Endothelial cell (in vitro differentiated cells): ENCODE measurements around the gene NMNAT2. TPM values are rescaled to one million over a fixed set of nuclear protein-coding genes. Genes with fewer than 3 reads are reported as not detected.

Experiments
- DNase-seq: peaks from one replicate; pipeline ENCODE4 v3.0.0; 2021; ENCODE audit warnings: low spot score
- H3K27ac Mint-ChIP-seq: one replicate; pipeline ENCODE4 v1.8.0; 2021; ENCODE audit warnings: mixed read lengths, inconsistent platforms; ENCODE audit not compliant: unreplicated experiment
- H3K27me3 Mint-ChIP-seq: one replicate; pipeline ENCODE4 v1.8.0; 2021; ENCODE audit warnings: mild to moderate bottlenecking, moderate library complexity, mixed read lengths, inconsistent platforms; ENCODE audit not compliant: unreplicated experiment
- H3K36me3 Mint-ChIP-seq: one replicate; pipeline ENCODE4 v1.8.0; 2021; ENCODE audit warnings: mild to moderate bottlenecking, low read depth, mixed read lengths, inconsistent platforms; ENCODE audit not compliant: unreplicated experiment
- H3K4me1 Mint-ChIP-seq: one replicate; pipeline ENCODE4 v1.8.0; 2021; ENCODE audit warnings: mild to moderate bottlenecking, mixed read lengths, inconsistent platforms; ENCODE audit not compliant: unreplicated experiment
- H3K4me3 Mint-ChIP-seq: one replicate; pipeline ENCODE4 v1.8.0; 2021; ENCODE audit warnings: mild to moderate bottlenecking, mixed read lengths, inconsistent platforms; ENCODE audit not compliant: unreplicated experiment
- H3K9me3 Mint-ChIP-seq: one replicate; pipeline ENCODE4 v1.8.0; 2021; ENCODE audit warnings: mixed read lengths, inconsistent platforms; ENCODE audit not compliant: unreplicated experiment
- total RNA-seq: library from RNA; stranded (reverse); fragmentation: NEBNext Ultra II Directional; extraction: Animal tissue kit (Norgen Biotek cat#: 25700); gene quantifications from one replicate; pipeline ENCODE4 v1.2.1, GENCODE V29; 2021; ENCODE audit not compliant: unreplicated experiment
- TF ChIP-seq, protein P1 (sequence below): fragments of 200-600 bp; sonication (generic); IDR thresholded peaks from one replicate; pipeline ENCODE4 v1.5.0; 2021; ENCODE audit warnings: antibody characterized with exemption; ENCODE audit not compliant: unreplicated experiment

Gene NMNAT2
- total RNA-seq, 1 donor from 2014 or later: 1.7 TPM

DNA sequence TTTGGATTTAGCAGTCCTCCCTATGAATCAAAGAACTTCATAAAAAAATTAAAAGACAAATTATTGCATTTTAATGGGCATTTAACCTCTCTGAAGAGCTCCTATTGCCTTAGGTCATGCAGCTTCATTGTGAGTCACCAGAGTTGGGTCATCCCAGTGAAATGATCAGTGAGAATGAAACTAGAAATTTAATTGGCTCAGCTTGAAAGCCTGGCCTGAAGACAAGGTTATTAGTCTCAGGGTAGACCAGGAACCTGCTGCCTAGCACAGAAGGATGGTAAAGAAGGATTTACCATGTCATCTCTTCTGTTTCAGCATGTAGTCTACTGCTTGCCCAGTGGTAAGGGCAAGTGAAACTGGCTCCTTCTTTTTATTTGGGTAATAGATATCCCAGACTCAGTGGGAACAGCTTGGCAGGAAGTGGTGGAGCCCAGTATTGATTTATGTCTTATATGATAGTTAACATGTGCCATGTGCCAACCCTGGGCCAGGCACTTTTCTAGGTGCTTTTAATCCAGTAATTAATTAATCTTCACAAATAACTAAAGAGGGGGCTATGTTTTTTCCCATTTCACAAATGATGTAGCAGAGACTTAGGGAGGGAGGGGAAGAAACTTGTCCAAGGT, 208.5 kb downstream of the NMNAT2 start:
- TF ChIP-seq, protein P1, sequence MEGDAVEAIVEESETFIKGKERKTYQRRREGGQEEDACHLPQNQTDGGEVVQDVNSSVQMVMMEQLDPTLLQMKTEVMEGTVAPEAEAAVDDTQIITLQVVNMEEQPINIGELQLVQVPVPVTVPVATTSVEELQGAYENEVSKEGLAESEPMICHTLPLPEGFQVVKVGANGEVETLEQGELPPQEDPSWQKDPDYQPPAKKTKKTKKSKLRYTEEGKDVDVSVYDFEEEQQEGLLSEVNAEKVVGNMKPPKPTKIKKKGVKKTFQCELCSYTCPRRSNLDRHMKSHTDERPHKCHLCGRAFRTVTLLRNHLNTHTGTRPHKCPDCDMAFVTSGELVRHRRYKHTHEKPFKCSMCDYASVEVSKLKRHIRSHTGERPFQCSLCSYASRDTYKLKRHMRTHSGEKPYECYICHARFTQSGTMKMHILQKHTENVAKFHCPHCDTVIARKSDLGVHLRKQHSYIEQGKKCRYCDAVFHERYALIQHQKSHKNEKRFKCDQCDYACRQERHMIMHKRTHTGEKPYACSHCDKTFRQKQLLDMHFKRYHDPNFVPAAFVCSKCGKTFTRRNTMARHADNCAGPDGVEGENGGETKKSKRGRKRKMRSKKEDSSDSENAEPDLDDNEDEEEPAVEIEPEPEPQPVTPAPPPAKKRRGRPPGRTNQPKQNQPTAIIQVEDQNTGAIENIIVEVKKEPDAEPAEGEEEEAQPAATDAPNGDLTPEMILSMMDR: no peak
- no peaks in the 10 kb centered on the region for H3K36me3 Mint-ChIP-seq
- no peak overlapping the region for H3K27ac Mint-ChIP-seq
- H3K27me3 Mint-ChIP-seq: peaks cover 2% of the 10 kb centered on the region
- H3K9me3 Mint-ChIP-seq: no peaks in the 10 kb centered on the region
- no peak overlapping the region for H3K4me3 Mint-ChIP-seq
- peaks cover 14% of the 10 kb centered on the region for H3K4me1 Mint-ChIP-seq
- no peak for DNase-seq

GRCh38 chr1:183206538-183207122, 211.6 kb downstream of the NMNAT2 start:
- H3K9me3 Mint-ChIP-seq: no peaks in the 10 kb centered on the region
- no peaks in the 10 kb centered on the region for H3K27me3 Mint-ChIP-seq
- H3K4me1 Mint-ChIP-seq: peaks cover 7% of the 10 kb centered on the region
- no peak overlapping the region for H3K4me3 Mint-ChIP-seq
- DNase-seq: no peak
- no peaks in the 10 kb centered on the region for H3K36me3 Mint-ChIP-seq
- TF ChIP-seq, protein P1: no peak
- no peak overlapping the region for H3K27ac Mint-ChIP-seq

GRCh38 chr1:183205196-183205781, 212.9 kb downstream of the NMNAT2 start:
- TF ChIP-seq, protein P1: no peak
- Mint-ChIP-seq H3K4me1 (peaks cover 18% of the 10 kb centered on the region), H3K36me3 (no peaks in the 10 kb centered on the region), H3K27me3 (no peaks in the 10 kb centered on the region), H3K27ac (no peak overlapping the region), H3K4me3 (no peak overlapping the region), H3K9me3 (no peaks in the 10 kb centered on the region)
- no peak for DNase-seq

DNA sequence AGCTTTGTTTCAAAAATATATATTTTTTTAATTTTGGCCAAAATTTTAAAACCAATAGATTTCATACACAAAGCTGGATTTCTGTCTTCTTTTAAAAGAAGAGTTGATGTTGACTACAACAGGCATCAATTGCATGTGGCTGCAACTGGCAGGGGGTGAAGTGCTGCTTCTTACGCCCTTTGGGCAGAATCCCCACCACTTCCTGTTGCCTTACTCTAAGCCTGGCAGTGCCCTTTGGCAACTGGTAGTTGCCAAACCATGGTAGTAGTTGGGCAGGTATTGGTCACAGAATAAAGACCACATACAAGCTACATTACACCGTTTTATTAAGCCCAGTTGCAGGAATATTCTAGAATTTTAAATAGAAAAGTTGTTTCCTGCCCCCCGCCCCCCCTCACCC, 215.1 kb downstream of the NMNAT2 start:
- Mint-ChIP-seq H3K9me3 (no peaks in the 10 kb centered on the region), H3K27ac (no peak overlapping the region), H3K4me1 (peaks cover 34% of the 10 kb centered on the region), H3K4me3 (no peak overlapping the region), H3K36me3 (no peaks in the 10 kb centered on the region), H3K27me3 (no peaks in the 10 kb centered on the region)
- TF ChIP-seq, protein P1: no peak
- DNase-seq: no peak

DNA sequence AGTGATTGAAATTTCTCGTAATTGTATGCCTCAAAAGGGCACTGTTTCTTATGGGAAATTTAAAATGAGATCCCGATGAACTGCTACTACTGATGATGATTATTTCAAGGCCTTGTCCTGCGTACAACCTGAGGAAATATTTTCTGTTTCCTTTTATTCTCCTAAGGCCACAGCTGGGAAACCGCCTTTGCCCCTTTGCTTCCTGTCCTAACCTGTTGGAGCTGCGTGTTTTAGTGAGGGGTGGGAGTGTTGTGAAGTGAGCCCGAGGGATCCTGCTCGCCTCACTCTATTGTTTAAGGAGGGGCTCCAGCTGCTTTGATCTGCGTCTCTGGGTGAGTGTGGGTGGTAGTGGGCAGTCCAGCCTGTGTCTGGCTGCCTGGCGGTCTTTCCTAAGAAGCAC, 217.7 kb downstream of the NMNAT2 start:
- H3K4me1 Mint-ChIP-seq: peaks cover 35% of the 10 kb centered on the region
- no peak overlapping the region for H3K4me3 Mint-ChIP-seq
- DNase-seq: peak; percentile 39
- TF ChIP-seq, protein P1: no peak
- peaks cover 5% of the 10 kb centered on the region for H3K27me3 Mint-ChIP-seq
- no peaks in the 10 kb centered on the region for H3K9me3 Mint-ChIP-seq
- peak overlapping the region; percentile 94 for H3K27ac Mint-ChIP-seq
- H3K36me3 Mint-ChIP-seq: no peaks in the 10 kb centered on the region
